Muscle of leg (tissue), 11 donors: ENCODE results near the gene FAM219A. TPM values are rescaled to one million over a fixed set of nuclear protein-coding genes. Genes with fewer than 3 reads are reported as not detected.
"Not testable (repeated sequence)": the region's sequence is repeated elsewhere in the genome, so short reads cannot be mapped to it uniquely, and the experiment has no call there.

Source experiments
- DNase-seq: peaks from one replicate; pipeline ENCODE4 v3.0.0; 2013
- H3K27ac ChIP-seq: one replicate; pipeline ENCODE4 v1.5.1; 2013; ENCODE audit warnings: mild to moderate bottlenecking, low read length, control low read depth
- H3K27me3 ChIP-seq: one replicate; pipeline ENCODE4 v1.6.1; 2013; ENCODE audit warnings: low read length; ENCODE audit not compliant: control insufficient read depth, insufficient read depth
- H3K36me3 ChIP-seq: one replicate; pipeline ENCODE4 v1.6.1; 2013; ENCODE audit warnings: low read length; ENCODE audit not compliant: control insufficient read depth, insufficient read depth
- H3K4me1 ChIP-seq: one replicate; pipeline ENCODE4 v1.6.1; 2013; ENCODE audit warnings: low read length; ENCODE audit not compliant: control insufficient read depth, insufficient read depth
- H3K4me3 ChIP-seq: one replicate; pipeline ENCODE4 v1.5.1; 2013; ENCODE audit warnings: low read length, control low read depth
- H3K9me3 ChIP-seq: replicated peaks from 2 replicates; pipeline ENCODE4 v1.6.1; 2013; ENCODE audit warnings: low read depth, low read length; ENCODE audit not compliant: control insufficient read depth
- WGBS: methylation state at CpG from one replicate; pipeline ENCODE4 v1.1.5; 2013; ENCODE audit warnings: missing lambda C conversion rate; ENCODE audit not compliant: insufficient coverage; 5-methylcytosine and 5-hydroxymethylcytosine counted together
- polyA plus RNA-seq, 8 donors: library from polyadenylated mRNA; unstranded; fragments of 120-200 nt; gene quantifications; one replicate each; pipeline versions ENCODE4 v1.2.1 to v1.2.3, GENCODE V29; 2013; ENCODE audit warnings: inconsistent platforms in 1 of 8, low replicate concordance in 1 of 8; ENCODE audit not compliant: insufficient read length in 8 of 8, insufficient read depth in 1 of 8
- total RNA-seq: library from RNA; stranded (reverse); fragments of 120-200 nt; gene quantifications from one replicate; pipeline ENCODE4 v1.2.4, GENCODE V29; 2013

FAM219A gene
- total and polyA plus RNA-seq, 9 donors: 6.0 to 13.3 (median 11.8) TPM

DNA sequence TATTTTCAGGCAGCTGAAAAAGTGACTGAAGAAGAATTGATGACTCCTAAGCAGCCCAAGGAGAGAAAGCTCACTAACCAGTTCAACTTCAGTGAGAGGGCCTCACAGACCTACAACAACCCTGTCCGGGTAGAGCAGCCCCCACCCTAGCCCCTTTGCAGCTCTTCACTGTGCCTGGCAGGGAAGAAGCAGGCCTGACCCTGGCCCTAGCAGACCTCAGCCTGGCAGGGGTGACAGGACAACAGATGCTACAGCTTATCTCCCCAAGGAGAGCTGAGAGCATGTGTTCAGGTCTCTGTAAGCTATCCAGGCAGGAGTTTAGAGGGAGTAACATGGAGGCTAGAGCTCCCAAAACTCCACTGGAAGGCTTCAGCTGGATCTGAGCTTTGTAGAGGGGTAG lies 32.0 kb upstream of the FAM219A start:
- no peak for DNase-seq
- Histone ChIP-seq H3K27me3 (peaks cover 9% of the 10 kb centered on the region), H3K4me1 (no peaks in the 10 kb centered on the region), H3K9me3 (no peaks in the 10 kb centered on the region), H3K27ac (no peak overlapping the region), H3K36me3 (no peaks in the 10 kb centered on the region), H3K4me3 (no peak overlapping the region)
- WGBS: 20% methylated on average over 1 of the region's 1 CpG

DNA sequence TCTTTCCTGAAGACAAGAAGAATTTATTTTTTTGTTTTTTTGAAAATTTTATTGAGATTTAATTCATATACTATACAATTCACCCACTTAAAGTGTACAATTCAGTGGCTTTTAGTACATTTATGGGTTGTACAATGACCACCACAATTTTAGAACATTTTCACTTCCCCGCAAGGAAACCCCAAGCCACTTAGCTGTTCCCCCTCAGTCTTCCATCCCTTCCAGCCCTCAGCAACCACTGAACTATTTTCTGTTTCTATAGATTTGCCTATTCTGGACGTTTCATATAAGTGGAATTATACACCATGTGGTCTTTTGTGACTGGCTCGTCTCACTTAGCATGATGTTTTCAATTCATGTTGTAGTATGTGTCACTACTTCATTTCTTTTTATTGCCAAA lies 28.2 kb upstream of the FAM219A start:
- Histone ChIP-seq H3K27me3 (peaks cover 11% of the 10 kb centered on the region), H3K36me3 (no peaks in the 10 kb centered on the region), H3K9me3 (no peaks in the 10 kb centered on the region), H3K27ac (no peak overlapping the region), H3K4me1 (no peaks in the 10 kb centered on the region), H3K4me3 (no peak overlapping the region)
- WGBS: no CpG with 5 or more reads among the region's 3 CpGs
- DNase-seq: no peak

DNA sequence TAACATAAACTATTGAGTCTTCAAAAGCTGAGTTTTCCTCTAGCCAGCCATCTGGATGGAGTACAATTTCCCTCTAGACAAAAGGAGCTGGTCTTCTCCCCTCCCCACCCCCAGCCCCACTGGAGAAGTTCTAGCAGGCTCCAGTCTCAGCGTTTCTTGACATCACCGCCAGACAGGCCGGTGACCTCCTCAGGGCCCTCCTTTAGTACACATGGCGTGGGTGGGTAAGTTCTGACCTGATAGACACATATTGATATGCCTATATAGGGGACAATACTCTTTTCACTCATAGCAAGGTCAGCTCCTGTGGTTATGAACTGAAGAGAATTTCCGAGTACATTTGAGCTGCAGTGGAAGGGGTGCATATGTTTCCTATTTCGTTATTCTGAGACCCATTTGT lies 27.5 kb upstream of the FAM219A start:
- no peaks in the 10 kb centered on the region for H3K9me3 ChIP-seq
- no peak overlapping the region for H3K27ac ChIP-seq
- no peaks in the 10 kb centered on the region for H3K4me1 ChIP-seq
- WGBS: no CpG with 5 or more reads among the region's 6 CpGs
- no peaks in the 10 kb centered on the region for H3K36me3 ChIP-seq
- no peak overlapping the region for H3K4me3 ChIP-seq
- peaks cover 11% of the 10 kb centered on the region for H3K27me3 ChIP-seq
- no peak for DNase-seq

DNA sequence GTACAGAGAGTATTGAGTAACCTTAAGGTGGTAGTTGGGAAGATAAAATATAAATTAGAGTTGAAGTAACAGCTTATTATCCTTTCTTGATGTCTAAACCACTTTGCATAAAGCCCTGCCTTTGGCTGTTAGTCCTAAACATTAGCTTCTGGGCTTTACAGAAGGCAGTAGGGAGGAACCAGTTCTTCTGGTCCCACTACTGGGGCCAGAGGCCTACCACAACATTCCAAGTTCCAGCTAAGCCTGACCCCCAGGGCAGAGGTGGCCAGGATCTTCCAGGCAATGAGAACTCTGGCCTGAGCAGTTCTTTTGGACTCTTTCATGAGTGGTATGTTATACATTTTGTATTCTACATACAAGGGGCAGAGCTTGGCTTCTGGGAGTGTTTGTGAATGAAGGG lies 26.3 kb upstream of the FAM219A start:
- no peak overlapping the region for H3K27ac ChIP-seq
- H3K4me1 ChIP-seq: no peaks in the 10 kb centered on the region
- no peaks in the 10 kb centered on the region for H3K9me3 ChIP-seq
- H3K36me3 ChIP-seq: no peaks in the 10 kb centered on the region
- H3K27me3 ChIP-seq: peaks cover 9% of the 10 kb centered on the region
- no peak for DNase-seq
- no peak overlapping the region for H3K4me3 ChIP-seq

DNA sequence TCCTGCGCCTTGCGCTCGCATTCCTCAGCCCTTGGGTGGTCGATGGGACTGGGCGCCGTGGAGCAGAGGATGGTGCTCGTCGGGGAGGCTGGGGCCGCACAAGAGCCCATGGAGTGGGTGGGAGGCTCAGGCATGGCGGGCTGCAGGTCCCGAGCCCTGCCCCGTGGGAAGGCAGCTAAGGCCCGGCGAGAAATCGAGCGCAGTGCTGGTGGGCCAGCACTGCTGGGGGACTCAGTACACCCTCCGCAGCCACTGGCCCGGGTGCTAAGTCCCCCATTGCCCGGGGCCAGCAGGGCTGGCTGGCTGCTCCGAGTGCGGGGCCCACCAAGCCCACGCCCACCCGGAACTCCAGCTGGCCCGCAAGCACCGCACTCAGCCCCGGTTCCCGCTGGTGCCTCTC lies 24.4 kb upstream of the FAM219A start:
- not testable (repeated sequence) for DNase-seq, H3K4me1 ChIP-seq, H3K27me3 ChIP-seq, H3K27ac ChIP-seq, H3K4me3 ChIP-seq, H3K9me3 ChIP-seq, H3K36me3 ChIP-seq
- WGBS: 87% methylated on average over 10 of the region's 27 CpGs

DNA sequence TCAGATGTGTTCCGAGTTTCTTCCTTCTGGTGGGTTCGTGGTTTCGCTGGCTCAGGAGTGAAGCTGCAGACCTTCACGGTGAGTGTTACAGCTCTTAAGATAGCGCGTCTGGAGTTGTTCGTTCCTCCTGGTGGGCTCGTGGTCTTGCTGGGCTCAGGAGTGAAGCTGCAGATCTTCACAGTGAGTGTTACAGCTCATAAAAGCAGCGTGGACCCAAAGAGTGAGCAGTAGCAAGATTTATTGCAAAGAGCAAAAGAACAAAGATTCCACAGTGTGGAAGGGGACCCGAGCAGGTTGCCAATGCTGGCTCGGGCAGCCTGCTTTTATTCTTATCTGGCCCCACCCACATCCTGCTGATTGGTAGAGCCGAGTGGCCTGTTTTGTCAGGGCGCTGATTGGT lies 23.2 kb upstream of the FAM219A start:
- H3K9me3 ChIP-seq, H3K4me3 ChIP-seq, H3K27me3 ChIP-seq, H3K4me1 ChIP-seq, H3K36me3 ChIP-seq, H3K27ac ChIP-seq, DNase-seq: not testable (repeated sequence)
- 55% methylated on average over 3 of the region's 13 CpGs for WGBS

DNA sequence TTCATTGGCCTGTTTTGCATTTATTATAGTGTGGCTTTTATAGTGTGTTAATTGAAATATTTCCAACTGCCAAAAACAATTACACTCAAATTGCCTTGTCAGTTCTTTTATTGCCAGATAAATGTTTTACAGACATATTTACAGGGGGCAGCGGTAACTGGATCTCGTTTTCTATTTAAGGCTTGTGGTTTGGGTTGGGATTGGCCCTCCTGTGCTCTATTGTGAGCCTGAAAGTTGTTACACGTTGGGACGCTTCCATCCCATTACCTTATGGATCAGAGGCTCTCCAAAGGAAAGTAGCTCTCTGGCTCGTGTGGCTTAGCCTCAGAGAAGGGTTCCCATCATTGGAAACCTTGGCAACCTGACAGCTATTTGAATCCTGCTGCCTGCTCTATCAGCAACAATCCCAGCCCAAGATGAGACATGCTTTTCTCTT lies 21.1 kb upstream of the FAM219A start:
- WGBS: 0% methylated on average over 2 of the region's 5 CpGs
- no peak overlapping the region for H3K4me3 ChIP-seq
- no peaks in the 10 kb centered on the region for H3K9me3 ChIP-seq

DNA sequence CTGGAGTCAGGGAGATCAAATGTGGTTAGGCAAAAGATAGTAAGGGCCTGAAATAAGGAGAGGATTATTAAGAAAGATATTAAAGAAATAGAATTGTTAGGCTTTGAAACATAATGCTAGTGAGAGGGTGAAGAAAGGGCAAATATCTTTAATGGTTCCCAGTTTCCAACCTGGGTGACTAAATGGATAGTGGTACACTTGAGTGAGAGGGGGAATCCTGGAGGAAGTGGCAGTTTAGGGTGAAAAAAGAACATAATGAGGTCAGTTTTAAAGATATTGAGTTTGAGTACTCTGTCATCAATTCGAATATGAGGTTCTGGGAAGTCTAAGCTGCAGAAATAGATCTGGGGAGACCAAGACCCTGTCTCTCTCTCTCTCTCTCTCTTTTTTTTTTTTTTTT lies 19.2 kb upstream of the FAM219A start:
- DNase-seq: no peak
- no peak overlapping the region for H3K27ac ChIP-seq
- no peaks in the 10 kb centered on the region for H3K9me3 ChIP-seq
- peaks cover 5% of the 10 kb centered on the region for H3K27me3 ChIP-seq
- no peaks in the 10 kb centered on the region for H3K36me3 ChIP-seq
- no peak overlapping the region for H3K4me3 ChIP-seq
- H3K4me1 ChIP-seq: no peaks in the 10 kb centered on the region
- WGBS: 100% methylated on average over 1 of the region's 1 CpG

More for the DNA sequence above, 21.1 kb upstream of the FAM219A start:
- Histone ChIP-seq H3K27ac (no peak overlapping the region), H3K27me3 (peaks cover 5% of the 10 kb centered on the region), H3K36me3 (no peaks in the 10 kb centered on the region), H3K4me1 (no peaks in the 10 kb centered on the region)
- no peak for DNase-seq

DNA sequence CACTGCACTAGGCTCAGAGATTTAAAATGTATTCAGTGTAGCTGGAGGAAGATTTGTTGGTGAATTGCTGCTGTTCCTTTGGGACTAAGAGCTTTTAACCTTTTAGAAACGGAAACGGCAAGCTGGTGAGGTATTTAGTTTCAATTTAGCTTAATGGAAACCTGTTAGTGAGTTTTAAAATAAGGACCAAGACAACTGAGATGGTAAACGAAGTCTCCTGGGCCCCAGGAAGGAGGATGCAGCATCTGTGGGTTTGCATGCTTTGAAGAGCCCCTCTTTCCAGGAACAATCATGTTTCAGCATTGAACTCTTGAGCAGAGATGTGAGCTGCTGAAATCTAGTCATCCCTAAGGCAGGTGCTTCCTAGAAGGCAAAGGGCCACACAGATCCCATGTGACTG lies 16.7 kb upstream of the FAM219A start:
- 0% methylated on average over 2 of the region's 3 CpGs for WGBS

DNA sequence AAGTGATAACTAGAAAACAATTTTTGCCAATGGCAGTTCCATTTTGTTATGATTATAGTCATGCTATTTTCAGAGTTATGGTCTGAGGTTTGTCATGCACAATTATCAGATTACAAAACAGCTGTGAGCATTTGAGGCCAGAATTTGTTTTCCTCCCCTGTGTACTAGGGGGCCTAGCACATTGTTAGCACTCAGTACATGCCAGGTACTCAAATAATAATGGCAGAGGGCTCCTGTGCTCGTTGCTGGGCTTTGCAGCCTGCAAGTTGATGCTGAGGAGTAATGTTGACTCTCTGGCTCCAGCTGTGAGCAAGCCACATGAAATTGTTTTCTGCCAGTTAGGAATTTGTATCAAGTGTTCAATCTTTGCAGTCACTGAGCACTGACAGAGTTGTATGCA lies 7.1 kb upstream of the FAM219A start:
- H3K27ac ChIP-seq: no peak overlapping the region
- H3K4me1 ChIP-seq: peaks cover 2% of the 10 kb centered on the region
- H3K9me3 ChIP-seq: no peaks in the 10 kb centered on the region
- WGBS: 20% methylated on average over 1 of the region's 1 CpG
- no peak for DNase-seq
- no peak overlapping the region for H3K4me3 ChIP-seq
- H3K27me3 ChIP-seq: no peaks in the 10 kb centered on the region
- no peaks in the 10 kb centered on the region for H3K36me3 ChIP-seq

More for the DNA sequence above, 16.7 kb upstream of the FAM219A start:
- Histone ChIP-seq H3K27ac (no peak overlapping the region), H3K27me3 (peaks cover 5% of the 10 kb centered on the region), H3K9me3 (no peaks in the 10 kb centered on the region), H3K4me3 (no peak overlapping the region), H3K4me1 (no peaks in the 10 kb centered on the region), H3K36me3 (no peaks in the 10 kb centered on the region)
- DNase-seq: no peak

DNA sequence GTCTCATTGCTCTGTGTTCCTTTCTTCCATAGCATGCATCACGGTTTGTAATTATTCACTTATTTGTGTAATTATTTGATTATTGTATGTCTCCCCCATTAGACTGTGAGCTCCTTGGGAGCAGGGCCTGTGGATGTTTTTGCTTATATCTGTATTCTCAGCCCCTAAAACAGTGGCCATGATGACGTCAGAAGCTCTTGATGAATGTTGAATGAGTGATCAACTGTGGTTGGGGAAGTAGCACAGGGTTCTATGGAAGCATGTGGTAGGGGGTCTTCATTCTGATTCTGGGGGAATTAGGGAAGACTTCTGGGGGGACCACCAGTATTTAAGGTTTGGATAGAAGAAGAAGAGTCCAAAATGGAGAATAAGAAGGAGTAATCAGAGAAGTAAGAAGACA lies 6.2 kb upstream of the FAM219A start:
- peaks cover 5% of the 10 kb centered on the region for H3K27me3 ChIP-seq
- DNase-seq: no peak
- no peak overlapping the region for H3K4me3 ChIP-seq
- H3K27ac ChIP-seq: no peak overlapping the region
- H3K4me1 ChIP-seq: peaks cover 2% of the 10 kb centered on the region
- WGBS: no CpG with 5 or more reads among the region's 2 CpGs
- no peaks in the 10 kb centered on the region for H3K9me3 ChIP-seq
- no peaks in the 10 kb centered on the region for H3K36me3 ChIP-seq
